ENCODE results near the gene ADARB2. TPM values are rescaled to one million over a fixed set of nuclear protein-coding genes. Genes with fewer than 3 reads are reported as not detected.

Gene ADARB2
- total RNA-seq, 1 experiment from 2014 or later: not detected

DNA sequence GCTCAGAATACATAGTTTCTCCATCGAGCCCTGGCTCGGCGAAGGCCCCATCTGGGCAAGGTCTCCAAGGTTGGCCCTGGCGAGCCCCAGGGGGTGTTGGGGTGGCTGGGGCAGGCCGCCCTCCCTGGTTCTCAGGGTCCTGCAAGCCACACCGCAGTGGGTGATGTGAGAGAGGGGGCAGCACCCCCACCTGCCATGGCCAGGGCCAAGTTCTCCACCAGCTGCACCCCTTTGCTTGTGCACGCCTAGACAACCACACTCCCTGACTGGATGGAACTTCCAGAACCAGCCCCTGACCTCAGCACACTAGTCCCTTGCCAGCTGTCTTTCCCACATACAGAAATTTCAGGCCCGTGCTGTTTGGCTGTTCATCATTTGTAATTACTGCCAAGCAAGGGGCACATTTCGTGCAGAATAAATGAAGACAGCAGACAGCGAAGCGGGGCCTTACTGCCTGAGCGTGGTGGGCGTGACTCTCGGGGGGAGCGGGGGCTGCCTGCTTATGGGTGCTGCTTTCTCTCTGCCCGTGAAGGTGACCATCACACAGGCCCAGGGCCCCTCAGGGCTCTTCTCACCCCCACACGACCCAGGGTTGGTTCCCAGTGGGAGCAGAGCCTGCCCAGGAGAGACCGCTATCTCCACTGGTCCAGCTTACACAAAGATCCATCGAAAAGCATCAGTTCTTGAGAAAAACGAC lies 85.9 kb downstream of the ADARB2 start:
- in situ Hi-C loops (cut with HindIII; ENCODE audit: low sequenced_read_pairs): no loop called here
- DNase-seq (ENCODE audit: low spot score): peak; percentile 38

DNA sequence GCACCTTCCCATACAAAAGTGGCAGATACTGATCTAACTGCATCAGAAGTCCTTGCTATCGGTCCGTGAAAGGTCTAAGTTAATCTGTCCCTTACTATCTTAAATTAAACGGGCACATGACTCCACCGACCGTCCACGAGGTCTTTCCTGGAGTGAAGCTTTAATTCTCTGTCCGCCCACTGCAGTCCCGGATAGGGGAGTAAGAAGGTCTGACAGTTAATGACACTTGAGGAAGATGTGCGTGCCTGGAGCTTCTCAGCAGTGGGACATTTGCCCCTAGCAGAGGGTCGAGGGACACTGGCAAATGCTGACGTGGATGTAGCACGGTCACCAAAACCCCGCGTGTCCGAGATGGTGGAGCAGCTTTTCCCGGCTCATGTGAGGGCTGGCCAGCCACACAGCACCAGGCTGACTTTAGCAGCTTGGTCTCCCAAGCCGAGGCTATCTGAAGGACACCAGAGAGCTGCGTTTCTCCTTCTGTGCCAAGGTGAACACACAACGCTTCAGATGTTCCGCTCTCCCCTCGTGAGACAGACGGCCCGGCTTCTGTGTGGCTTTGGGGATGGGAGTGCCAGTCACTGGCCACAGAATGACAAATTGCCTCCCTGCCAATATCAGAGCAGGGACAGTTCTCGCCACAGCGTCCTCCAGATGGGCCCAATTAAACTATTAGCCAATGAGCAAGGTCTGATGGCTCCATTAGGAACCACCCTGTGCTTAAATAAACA lies 86.6 kb downstream of the ADARB2 start:
- DNase-seq (ENCODE audit: low spot score): peak; percentile 93
- in situ Hi-C loops (cut with HindIII; ENCODE audit: low sequenced_read_pairs): no loop called here

DNA sequence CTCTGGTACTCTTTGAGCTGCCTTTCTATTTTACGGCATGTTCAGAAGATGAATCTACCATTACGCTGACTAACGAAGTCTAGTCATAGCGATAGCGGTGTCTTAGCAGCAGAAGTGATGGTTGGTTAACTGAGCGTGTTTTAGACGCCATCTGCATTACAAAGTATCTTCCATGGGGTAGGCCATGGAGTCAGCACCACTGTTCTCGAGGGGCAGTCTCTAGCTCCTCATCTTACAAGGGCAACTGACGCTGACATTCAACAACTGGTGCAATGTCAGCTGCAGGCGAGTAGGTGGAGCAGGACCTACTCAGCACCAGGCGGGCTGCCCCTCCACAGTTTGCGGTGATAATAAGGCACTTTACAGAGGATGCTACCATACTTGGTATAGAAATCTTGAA lies 88.7 kb downstream of the ADARB2 start:
- in situ Hi-C loops (cut with HindIII; ENCODE audit: low sequenced_read_pairs): no loop called here
- DNase-seq (ENCODE audit: low spot score): no peak

DNA sequence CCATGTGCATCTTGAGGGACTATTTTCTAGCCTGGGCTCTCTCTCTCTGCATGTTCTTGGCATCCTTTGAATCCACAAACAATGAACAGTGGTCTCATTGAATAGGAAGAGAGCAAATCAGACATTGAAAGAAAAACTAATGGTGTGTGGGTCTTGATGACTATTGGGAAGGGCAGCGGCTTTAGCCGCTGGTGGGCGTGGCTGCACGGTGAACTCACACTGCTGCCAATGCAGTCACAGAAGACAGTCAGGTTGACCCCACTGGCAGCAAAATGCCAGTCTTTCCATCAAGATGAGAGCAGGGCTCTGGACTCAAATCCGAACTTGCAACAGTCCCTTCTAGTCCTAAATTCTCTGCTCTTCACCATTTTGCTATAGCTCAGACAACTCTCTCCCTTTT lies 91.0 kb downstream of the ADARB2 start:
- in situ Hi-C loops (cut with HindIII; ENCODE audit: low sequenced_read_pairs): no loop called here
- no peak for DNase-seq (ENCODE audit: low spot score)

DNA sequence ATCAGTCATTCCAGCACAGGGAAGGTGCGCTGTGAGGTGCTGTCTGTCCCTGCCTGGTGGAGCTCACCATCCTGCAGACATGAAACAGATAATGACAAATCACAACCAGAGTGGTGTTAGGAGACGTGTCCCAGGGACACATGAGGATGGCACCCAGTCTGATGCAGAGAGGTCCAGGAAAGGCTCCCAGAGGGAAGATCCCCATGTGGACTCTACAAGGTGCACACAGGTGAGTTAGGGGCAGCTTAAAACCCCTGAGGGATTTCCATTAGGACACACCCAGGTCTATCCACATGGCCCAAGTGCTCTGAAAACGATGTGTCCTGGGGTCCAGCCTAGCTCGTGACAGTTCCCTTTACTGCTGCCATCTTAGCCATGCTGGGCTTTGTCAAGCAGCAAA lies 91.4 kb downstream of the ADARB2 start:
- in situ Hi-C loops (cut with HindIII; ENCODE audit: low sequenced_read_pairs): no loop called here

DNA sequence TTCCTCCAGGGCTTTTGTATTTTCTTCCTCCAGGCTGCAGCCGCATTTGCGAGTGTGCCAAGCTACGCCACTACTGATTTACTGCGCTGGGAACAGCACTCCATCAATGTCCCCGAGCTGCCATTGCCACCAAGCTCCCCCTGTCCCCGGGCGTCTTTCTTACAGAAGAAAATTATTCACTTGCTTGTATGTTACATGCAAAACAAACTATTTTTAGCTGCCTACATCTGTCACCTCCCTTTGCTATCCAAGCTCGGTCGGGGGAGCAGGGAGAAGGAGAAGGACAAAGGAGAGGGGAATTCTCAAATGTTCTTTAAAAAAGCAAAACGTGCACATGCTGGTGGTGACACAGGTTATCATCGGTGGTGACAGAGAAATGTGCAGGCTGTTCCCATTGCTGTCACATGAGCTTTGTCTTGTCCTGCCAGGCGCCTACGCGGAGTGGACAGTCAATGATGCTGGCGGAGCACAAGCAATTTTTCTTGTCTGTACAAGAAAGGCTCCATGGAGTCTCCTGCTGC lies 93.1 kb downstream of the ADARB2 start:
- DNase-seq (ENCODE audit: low spot score): no peak
- in situ Hi-C loops (cut with HindIII; ENCODE audit: low sequenced_read_pairs): no loop called here

More for the DNA sequence above, 91.4 kb downstream of the ADARB2 start:
- no peak for DNase-seq (ENCODE audit: low spot score)

DNA sequence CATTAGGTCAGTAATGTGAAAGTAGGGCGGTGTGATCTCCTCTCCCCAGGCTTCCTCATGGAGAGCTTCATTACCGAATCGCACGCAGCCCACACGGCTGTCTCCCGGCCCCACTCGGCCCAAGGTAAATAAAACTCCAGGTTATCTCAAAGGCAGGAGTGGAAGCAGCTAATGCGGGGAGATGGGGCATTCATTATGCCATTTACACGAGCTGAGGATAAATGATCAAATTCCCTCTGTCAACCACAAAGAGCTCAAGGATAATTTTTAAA lies 93.5 kb downstream of the ADARB2 start:
- no peak for DNase-seq (ENCODE audit: low spot score)
- in situ Hi-C loops (cut with HindIII; ENCODE audit: low sequenced_read_pairs): no loop called here

DNA sequence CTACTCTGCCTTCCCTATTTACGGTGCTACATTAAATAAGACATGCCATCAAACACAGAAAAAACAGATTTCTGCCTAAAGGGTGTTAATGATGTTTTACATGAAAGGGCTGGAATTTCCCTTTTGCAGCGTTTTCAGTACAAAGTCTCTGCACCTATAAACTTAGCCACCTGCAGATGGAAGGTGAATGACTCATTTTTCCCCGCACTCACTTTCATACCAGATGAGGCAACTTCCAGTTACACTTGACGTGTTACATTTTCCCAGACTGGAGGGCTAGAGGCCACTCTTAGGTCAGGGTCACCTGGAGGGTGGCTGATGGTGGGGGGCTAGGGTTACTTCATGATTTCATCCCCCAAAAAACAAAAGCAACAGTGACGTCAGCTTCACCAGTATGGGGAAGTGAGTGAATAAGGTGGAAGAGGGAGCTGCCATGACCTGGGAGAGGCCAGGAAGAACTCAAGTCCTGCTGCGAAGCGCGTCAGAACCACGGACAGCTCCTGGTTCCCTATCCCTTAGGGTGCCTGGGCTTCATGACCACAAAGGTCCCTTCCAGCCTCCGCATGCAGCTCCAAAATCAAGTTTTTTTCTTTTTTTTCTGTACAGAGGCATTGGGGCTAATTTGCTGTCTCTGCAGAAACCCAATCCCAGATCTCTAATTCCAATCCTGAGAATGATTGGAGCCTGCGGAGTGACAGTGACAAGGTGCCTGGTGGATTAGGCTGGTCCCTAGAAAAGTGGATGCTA lies 94.0 kb downstream of the ADARB2 start:
- in situ Hi-C loops (cut with HindIII; ENCODE audit: low sequenced_read_pairs): no loop called here
- no peak for DNase-seq (ENCODE audit: low spot score)

DNA sequence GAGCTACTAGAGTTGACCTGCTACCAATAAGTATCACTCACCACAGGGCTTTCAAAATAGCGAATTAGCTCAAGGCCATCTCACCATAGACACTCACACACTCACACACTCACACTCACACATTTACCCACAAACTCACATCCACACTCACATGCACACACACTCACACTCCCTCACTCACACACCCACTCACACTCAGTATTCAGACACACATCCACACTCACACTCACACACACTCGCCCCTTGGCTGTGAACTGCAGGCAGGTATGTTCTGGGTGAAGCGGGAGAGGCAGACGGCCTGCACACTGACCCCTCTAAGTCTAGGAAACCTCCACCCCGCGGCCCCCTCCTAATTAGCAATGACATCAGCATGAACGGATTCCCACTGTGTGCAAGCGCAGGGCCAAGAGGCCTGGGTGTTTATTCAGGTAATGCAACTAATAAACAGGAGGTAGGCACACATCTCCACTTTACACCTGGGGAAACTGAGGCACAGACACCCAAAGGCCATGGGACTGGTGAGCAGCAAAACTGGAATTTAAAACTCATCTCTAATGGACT lies 94.6 kb downstream of the ADARB2 start:
- in situ Hi-C loops (cut with HindIII; ENCODE audit: low sequenced_read_pairs): no loop called here
- no peak for DNase-seq (ENCODE audit: low spot score)

DNA sequence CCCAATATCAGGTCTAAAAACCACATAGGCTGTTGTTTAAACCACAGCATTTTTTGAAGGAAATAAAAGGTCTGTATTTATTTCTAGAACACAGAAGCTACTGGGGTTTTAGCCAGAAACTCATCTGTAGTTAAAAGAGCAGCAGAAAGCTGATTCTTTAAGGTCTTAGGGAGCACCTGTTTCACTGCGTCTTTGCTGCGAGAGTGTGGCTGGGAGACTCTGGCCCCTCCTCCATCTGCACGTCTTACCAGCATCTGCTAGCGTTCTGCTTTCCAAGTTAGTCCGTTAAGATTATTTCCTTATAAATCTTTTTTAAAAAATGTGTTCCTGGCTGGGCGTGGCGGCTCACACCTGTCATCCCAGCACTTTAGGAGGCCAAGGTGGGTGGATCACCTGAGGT lies 95.9 kb downstream of the ADARB2 start:
- in situ Hi-C loops (cut with HindIII; ENCODE audit: low sequenced_read_pairs): no loop called here
- DNase-seq (ENCODE audit: low spot score): no peak

DNA sequence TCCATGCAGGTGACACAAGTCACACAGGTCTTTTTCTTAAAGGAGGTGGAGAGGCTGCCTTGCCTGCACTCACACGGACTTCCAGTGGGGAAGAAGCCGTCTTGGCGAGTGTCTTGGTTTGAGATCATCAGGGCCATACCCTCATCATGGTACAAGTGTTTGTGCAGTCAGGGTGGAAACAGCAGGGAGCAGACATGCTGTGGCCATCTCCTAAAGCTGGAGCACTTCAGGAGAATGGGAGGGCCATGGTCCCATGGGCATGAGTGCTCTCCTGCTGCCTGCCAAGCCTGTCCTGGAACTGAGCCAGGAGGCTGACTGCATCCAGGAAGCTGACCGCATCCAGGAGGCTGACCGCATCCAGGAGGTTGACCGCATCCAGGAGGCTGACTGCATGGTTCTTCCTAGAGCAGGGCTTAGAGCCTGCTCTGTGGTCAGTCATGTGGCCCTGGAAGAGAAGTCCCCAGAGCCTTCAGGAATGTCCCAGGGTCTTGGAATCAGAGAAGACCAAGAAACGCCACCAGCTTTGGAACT lies 98.4 kb downstream of the ADARB2 start:
- DNase-seq (ENCODE audit: low spot score): no peak
- in situ Hi-C loops (cut with HindIII; ENCODE audit: low sequenced_read_pairs): no loop called here

DNA sequence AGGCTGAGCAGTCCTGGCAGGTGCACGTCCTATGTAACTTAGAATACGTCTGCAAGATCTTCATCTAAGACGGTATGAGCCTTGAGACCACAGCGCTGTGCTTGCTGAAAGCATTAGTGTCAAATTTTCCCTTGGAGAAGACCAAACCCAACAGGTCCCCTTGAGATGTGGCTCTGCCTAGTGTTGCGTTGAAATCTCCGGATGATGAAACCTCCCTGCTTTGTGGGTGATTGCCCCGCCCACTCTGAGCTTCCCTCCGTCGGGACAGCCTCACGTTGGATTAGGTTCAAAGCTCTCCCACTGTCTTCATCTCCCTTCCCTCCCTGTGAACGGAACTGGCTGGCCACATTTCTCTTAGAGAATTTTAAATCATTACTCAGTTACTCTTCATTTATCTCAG lies 102.0 kb downstream of the ADARB2 start:
- in situ Hi-C loops (cut with HindIII; ENCODE audit: low sequenced_read_pairs): no loop called here
- DNase-seq (ENCODE audit: low spot score): no peak

DNA sequence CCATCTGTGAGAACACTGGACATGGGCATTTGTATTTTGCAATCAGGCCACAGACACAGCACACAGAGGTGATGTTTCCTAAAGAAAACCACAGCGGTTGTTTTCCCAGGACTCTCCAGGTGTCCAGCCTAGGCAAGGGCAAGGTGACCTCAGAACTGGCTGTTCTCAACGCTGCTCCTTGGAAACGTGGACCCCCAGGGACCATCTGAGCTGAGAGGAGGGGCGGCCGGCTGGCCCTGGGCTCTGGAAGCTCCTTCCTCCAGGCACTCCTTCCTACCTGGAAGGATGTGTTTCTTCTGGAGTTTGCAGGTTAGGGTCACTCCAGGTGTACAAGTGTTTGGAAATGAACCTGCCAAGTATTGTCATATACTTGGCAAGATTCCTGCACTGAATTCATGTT lies 103.1 kb downstream of the ADARB2 start:
- DNase-seq (ENCODE audit: low spot score): no peak
- in situ Hi-C loops (cut with HindIII; ENCODE audit: low sequenced_read_pairs): no loop called here

DNA sequence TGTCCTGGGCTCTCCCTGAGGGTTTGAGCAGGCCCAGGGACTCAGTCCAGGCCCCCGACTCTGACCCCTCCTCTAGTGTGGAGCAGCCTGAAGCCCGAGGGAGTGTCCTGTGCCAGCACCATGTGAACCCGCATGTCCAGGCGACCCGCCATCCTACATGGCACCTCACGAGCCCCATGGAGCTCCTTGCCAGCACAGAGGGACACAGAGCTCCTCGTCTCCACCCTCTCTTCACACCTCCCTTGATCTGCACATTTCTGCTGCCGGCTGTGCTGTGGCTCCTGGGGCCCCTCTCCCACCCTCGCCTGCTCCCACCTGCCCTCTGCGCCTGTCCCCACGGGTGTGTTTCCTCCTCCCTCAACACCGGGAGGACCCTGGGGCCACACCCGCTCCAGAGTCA lies 103.5 kb downstream of the ADARB2 start:
- no peak for DNase-seq (ENCODE audit: low spot score)
- in situ Hi-C loops (cut with HindIII; ENCODE audit: low sequenced_read_pairs): no loop called here

DNA sequence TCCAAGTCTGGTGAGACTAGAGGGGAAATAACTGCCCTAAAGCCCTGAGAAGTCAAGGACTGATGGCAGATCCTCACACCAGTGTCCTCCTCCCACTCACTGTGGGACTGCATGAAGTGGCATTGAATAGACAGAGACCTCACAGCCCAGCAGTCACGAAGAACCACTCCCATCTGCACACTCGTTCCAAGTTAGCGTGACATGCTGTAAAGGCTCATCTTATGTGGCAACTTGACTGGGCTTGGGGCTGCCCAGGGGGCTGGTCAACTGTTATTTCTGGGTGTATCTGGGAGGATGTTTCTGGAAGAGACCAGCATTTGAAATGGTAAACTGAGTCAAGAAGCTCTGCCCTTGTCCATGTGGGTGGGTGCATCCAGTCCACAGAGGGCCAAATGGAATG lies 104.7 kb downstream of the ADARB2 start:
- DNase-seq (ENCODE audit: low spot score): no peak
- in situ Hi-C loops (cut with HindIII; ENCODE audit: low sequenced_read_pairs): no loop called here

DNA sequence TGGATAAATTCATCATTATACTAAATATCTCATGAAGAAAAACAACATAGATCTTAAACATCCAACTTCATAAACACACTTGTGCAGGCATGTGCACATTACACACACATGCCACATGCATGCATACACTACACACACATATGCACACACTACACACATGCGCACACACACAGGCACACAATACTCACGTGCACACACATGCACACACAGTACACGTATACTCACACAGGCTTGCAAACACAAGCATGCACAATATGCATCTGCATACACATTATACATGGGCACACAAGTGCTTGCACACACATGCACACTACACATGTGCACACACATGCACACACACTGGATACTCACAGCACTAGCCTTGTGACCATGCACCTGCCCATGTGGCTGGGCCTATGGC lies 105.2 kb downstream of the ADARB2 start:
- DNase-seq (ENCODE audit: low spot score): no peak
- in situ Hi-C loops (cut with HindIII; ENCODE audit: low sequenced_read_pairs): no loop called here

DNA sequence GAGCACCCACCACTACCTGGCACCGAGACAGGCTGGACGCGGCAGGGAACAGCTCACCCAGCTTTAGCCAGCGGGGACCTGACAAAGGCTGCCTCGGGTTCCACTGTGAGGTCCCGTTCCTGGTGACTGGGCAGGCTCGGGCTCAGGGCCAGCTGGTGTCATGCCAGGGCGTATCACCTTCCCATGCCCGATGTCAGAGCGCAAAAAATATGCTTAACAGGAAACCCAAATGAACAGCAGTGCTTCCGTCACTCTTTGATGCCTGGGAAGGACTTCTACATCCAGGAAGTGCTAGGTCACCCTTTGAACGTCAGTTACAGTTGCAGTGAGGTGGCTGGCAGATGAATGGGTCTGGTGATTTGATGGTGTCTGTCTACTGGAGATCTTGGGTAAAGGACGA lies 106.0 kb downstream of the ADARB2 start:
- no peak for DNase-seq (ENCODE audit: low spot score)
- in situ Hi-C loops (cut with HindIII; ENCODE audit: low sequenced_read_pairs): no loop called here

DNA sequence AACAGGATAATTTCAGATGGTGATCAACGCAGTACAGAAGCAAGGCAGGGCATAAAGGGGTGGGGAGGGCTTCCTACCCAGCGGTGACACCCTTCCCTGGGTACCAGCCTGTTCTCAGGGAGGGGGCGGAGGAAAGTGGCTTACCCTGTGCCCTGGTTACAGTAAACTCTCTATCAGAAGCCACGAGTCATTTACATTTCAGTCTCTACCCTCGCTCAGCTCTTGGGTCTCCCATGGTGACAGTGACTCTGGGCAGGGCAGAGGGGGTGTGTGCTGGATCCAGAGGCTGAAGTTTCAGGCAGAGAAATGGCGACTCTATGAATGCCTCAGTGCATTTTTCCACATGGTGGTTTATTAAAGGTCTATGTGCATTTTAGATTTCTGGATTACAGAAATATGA lies 107.0 kb downstream of the ADARB2 start:
- no peak for DNase-seq (ENCODE audit: low spot score)
- in situ Hi-C loops (cut with HindIII; ENCODE audit: low sequenced_read_pairs): no loop called here

DNA sequence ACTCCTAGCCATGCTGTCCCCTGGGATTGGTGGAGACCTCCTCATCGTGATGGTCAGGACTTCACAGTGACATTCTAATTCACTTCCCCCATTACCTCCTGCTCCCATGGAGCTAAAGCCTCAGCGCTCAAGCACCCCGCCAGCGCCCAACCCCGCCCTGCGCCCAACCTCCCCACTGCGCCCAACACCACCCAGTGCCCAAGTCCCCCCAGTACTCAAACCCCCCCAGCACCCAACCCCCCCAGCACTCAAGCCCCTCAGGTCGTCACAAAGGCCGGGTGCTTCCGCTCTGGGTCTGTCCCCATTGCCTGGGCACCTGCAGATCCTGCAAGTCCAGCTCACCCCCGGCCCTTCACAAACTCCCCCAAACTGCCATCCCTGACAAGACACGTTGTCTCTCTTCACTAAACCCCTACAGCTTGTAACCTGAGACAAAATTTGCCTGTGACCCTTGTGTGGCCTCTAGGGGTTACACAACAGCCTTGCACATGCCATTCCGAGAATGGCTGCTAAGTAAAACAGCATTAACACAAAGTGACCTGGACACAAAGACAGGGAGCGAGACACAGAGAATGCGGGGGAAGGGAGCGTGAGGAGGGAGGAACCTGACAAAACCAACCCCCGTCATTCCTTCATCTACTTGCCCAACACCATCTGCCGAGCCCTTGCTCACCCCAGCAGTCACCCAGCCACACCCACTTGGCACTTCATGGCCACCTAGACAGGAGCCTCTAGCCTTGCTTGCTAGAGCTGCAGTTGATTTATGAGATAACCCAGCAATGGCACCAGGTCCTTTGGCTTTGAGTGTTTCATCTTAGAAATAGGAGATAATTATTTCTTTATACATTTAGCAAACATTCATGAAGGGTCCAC lies 107.8 kb downstream of the ADARB2 start:
- DNase-seq (ENCODE audit: low spot score): no peak
- in situ Hi-C loops (cut with HindIII; ENCODE audit: low sequenced_read_pairs): no loop called here
